GM18861 (cell line): ENCODE data around the gene GLCE.
"Not testable (repeated sequence)": the region's sequence is repeated elsewhere in the genome, so short reads cannot be mapped to it uniquely, and the experiment has no call there.

Experiments used
- ATAC-seq: cut with Tn5 transposase; IDR thresholded peaks from one replicate; pipeline ENCODE4 v1.9.1; 2021; ENCODE audit not compliant: unreplicated experiment

GLCE gene

DNA sequence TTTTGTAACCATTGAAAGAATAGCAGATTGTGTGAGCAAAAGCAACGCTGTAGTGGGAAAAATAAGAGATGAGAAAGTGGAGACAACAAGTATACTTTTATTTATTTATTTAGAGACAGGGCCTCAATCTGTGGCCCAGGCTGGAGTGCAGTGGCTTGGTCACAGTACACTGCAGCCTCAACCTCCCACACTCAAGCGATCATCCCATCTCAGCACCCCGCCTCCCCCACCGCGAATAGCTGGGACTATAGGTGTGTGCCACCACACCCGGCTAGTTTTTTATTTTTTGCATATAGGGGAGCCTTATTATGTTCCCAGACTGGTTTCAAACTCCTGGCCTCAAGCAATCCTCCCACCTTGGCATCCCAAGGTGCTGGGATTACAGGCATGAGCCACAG, 1.6 kb upstream of the GLCE start:
- ATAC-seq: no peak

DNA sequence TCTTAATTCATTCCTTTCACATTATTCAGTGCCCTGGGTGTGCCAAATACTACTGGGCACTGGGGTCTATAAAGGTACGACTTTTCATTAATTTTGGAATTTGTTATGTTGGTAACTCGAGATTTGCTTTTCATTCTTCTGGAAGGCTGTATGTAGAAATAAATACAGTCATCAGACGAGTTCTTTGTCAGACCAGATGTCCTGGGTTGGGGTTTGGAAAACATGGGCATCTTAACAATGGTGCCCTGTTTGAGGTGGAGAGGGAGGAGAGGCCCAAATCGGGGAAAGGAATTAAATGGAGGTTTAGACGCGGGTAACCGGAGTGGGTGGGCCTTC, 662 bp upstream of the GLCE start:
- no peak for ATAC-seq

DNA sequence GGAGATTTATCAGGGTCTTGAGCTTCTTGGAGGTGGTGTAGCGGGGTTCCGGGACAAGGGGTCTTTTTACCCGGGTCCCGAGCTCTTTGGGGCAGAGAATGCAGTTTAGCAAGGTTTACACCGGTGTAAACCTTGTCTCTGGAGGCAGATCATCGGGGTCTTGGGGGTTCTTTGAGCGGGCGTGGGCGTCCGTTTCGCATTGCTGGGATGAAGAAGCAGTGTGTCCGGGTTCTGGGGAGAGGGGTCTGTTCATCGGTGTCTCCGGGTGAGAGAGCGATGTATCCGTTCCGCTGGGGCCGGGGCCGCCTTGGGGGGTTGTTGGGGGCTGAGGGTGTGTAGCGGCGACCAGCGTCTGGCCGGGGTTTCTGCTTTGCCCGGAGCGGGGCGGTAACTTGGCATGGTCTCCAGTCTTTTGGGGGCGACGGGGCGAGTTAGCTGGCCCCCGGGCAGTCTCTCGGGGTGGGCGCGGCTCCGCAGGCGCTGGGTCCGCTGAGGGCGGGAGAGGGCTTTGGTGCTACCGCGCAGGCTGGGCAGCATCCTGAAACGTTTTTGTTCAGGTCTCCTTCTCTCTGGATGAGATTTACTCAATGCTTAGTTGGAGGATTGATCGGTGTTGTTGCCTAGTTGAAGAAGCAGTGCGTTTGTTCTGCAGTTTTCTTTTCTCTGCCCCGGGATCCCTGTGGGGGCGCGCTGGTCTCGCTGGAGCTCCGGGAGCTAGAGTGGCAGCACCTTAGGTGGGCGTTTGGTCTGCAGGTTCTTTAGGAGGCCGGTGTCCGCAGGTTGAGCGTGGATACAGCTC, 843 bp downstream of the GLCE start:
- ATAC-seq: no peak

DNA sequence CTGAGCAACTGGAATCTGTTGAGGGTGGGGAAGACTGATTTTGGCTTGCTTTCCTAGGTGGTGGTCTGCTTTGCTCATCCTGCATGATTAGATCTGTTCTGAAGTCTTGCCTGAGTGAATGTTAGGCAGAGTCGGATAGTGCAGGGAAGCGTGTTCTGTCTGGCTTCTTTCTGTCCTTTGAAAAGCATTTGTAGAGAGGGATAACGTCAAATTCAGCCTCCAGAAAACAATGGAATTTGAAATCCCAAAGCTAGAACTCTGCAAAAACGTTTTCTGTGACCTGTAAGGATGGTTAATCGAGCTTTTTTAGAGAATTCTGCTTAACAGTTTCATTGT, 1.4 kb downstream of the GLCE start:
- ATAC-seq: no peak

DNA sequence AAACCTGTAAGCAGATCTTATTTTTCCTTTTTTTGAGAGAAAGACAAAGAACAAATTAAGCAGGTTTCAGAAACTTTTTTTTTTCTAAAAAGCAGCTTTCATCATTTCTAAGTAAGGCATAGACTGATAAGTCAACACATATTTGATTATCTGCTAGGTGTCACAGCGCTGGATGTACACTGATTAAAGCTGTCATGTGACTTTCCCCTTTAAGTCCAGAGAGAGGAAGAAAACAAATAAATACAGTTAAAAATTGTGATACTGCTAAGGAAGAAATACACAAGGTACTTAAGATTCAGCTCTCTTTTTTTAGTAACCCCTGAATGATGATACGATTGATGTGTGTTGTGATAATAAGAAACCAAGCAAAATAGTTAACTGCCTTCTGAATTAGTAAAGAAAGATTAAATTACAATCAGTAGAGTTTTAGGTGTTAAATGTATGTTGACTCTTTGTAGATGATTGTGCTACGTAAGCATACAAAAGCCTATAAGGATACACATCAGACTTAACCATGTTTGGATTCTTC, 2.8 kb downstream of the GLCE start:
- no peak for ATAC-seq

DNA sequence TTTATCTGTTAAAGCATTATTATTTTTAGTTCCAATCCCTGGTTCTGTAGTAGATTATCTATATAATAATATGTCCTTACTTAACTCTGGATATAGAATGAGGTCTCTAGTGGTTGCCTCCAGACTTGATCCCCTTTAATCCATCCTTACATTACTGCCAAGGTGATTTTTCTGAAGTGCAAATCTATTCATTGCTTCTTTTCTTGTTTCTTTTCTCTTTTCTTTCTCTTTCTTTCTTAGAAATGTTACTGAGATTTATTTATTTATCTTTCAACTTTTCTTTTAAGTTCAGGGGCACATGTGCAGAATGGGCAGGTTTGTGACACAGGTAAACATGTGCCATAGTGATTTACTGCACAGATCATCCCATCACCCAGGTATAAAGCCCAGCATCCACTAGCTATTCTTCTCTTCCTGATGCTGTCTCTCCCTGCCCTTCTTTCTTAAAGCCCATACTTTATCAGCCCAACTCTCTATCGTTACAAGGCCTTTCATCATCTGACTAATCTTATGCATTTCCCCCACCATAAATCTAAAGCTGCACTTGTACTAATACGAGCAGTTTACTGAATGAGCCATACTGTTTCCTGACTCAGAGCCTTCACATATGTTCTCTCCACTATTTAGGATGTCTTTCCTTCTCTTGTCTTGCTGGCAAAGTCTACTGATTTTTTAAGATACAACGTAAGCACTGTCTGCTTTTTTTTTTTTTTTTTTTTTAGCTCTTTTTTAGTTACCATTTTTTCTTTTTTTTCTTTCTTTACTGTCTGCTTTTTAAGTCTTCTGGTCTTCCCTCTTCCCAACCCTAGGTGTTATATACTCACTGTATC, 4.6 kb downstream of the GLCE start:
- no peak for ATAC-seq

DNA sequence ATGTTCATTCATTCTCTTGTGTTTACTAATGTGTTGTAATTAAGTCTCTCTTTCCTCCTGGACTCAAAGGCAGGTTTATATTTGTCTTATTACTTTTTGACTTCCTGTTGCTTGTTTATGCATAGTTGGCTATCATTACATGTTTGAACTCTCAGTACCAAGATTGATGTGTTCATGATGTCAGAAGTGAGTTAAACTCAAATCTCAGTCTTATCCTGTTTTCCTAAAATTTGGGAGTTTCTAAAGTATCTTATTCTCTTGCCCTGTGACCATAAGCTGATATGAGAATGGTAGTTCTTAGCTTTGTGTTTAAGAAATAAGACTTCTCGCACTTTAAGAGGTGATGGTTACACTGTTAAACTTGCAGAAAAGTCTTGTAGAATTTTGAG, 5.2 kb downstream of the GLCE start:
- ATAC-seq: no peak

DNA sequence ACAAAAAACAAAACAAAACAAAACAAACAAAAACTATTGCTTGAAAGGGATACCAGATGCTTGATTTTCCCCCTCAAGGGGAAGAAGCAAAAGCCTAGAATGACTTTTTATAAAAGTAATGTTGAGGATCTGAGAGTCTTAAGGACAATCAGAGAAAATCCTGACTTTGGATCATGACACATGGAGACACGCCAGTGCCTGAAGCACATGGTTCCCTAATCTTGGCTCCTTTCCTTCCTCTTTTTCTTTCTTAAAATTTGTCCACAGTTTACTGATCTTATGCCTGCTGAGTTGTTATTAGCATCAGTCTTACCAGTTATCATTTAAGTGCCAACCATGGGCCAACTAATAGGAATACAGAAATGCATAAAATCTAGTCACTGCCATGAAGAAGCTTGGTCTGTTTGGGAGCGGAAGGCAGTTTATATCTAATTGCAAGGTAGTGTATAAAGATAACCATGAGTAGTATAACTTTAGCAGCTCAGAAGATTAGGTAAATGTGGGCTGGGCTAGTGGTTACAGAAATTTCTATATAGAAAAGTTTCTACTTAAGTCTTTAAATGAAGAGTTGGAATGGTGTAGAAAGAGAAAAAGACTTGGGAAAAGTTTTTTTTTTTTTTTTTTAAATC, 6.9 kb downstream of the GLCE start:
- ATAC-seq: no peak

DNA sequence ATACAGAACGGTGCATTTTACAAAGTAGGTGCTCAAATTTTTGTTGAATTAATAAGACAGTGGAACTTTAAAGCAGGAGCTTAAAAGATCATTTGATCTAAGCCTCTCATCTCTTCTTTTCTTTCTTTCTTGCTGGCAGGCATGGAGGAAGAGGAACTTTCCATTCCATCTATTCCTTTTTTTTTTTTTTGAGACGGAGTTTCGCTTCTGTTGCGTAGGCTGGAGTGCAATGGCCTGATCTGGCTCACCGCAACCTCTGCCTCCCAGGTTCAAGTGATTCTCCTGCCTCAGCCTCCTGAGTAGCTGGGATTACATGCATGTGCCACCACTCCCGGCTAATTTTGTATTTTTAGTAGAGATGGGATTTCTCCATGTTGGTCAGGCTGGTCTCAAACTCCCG, 7.9 kb downstream of the GLCE start:
- not testable (repeated sequence) for ATAC-seq

DNA sequence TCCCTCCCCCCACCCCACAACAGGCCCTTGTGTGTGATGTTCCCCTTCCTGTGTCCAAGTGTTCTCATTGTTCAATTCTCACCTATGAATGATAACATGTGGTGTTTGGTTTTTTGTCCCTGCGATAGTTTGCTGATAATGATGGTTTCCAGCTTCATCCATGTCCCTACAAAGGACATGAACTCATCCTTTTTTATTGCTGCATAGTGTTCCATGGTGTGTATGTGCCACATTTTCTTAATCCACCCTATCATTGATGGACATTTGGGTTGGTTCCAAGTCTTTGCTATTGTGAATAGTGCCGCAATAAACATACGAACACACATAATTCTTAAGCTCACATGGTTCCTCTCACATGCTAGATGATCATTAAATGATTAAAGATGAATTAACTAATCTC, 9.1 kb downstream of the GLCE start:
- not testable (repeated sequence) for ATAC-seq

DNA sequence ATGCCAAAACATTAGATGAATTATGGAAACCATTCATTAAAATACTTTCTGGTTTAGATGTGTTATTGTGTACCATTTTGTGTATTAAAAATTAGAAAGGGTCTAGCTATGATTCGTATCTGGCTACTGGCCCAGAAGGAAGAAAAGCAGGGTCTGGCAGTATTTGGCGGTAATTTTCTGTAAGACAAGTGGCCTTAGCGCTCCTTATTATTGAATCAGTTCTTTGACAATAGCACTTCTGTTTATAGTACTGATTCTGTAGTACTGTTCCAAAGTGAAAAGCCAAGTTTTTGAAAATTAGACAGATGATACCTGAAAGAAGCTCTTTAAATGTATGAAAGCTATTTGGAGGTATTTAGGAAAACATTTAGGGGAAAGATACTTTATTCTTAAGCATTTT, 10.2 kb downstream of the GLCE start:
- ATAC-seq: no peak

DNA sequence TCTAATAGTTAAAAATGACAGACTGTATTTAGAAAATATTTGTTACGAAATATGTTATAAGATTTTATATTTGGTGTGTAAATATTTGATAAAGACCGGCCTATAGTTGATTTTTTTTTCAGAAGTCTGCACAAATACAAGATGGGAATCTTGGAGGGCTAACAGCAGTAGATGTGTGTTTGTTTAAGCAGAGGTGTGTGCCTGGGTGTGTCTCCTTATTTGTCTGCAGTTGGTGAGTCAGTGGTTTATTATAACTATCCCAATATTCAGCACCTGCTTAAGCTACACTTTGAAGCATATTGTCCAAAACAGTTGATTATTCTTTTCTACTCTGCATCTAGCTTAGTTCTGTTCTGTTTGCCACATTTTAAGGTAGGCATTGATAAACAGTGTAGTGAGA, 12.4 kb downstream of the GLCE start:
- no peak for ATAC-seq

DNA sequence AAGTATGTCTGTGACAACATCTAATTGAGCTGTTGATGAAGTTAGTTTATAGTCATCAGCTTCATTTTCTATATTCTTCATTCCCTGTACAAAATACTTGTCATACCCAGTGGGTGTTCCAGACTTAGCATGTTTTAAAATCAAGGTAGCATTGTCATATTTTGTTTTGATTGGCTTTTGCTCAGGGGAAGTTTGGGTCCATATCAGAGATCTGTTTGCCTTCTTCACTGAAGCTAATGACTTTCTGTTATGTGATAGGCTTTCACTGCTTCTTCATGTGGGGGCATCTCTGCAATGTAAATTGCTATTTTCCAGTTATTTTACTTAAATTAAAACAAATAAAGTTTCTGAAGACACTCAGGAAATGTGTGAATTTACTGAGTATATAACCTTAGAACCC, 15.1 kb downstream of the GLCE start:
- ATAC-seq: no peak

DNA sequence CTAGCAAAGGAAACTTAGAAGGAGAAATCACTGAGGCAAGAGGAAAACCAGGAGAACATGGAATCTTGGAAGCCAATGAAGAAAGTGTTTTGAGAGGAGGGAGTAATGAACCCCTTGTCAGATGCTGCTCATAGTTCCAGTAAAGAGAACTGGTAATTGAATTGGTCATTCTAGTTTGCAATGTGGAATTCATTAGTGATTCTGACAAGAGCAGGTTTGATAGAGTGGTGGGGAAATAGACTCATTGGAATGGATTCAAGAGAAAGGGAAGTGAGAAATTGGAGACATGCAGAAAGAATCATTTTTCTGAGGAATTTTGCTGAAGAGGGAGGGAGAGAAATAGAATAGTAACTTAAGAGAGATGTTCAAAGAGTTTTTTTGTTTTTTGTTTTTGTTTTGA, 21.0 kb downstream of the GLCE start:
- no peak for ATAC-seq

DNA sequence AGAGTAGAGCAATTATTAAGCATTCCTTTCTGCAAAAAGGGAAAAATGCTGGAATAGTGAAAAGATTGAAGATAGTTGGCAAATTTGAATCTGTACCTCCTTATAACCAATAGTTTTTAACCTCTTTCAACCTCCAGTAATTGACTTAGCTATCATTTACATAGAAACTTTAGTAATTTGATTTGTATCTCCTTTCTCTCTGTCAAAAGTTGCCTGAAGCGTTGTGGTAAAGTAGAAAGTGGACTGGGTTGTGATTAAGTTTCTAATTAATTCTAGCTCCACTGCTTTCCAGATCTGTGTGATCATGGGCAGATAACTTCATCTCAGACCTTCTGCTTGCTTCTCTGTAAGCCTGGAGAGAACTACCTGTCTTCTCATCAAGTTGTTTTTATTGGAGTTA, 24.8 kb downstream of the GLCE start:
- no peak for ATAC-seq

DNA sequence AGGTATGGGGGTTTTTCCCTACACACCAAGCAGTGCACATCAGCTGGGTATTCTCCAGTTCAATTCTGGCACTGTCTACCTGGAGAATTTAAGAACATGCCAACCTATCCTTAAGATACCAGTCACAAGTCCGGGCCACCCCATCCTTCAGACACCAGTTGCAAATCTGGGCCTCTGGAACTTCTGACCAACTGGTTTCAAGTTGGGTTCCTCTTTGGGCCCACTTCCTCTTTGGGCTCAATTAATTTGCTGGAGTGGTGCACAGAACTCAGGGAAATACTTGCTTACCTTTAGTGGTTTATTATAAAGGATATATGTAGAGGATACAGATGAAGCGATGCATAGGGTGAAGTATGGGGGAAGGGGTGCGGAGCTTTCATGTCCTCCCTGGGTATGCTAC, 25.3 kb downstream of the GLCE start:
- ATAC-seq: no peak

DNA sequence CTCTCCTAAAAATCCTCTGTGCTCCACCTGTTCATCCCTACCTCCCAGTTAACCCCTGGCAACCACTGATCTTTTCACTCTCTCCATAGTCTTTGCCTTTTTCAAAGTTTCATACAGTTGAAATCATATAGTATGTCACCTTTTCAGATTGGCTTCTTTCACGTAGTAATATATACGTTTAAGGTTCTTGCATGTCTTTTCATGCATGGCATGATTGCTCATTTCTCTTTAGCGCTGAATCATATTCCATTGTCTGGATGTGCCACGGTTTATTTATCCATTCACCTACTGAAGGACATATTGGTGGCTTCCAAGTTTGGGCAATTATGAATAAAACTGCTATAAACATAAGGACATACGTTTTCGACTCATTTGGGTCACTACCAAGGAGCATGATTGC, 28.7 kb downstream of the GLCE start:
- no peak for ATAC-seq

DNA sequence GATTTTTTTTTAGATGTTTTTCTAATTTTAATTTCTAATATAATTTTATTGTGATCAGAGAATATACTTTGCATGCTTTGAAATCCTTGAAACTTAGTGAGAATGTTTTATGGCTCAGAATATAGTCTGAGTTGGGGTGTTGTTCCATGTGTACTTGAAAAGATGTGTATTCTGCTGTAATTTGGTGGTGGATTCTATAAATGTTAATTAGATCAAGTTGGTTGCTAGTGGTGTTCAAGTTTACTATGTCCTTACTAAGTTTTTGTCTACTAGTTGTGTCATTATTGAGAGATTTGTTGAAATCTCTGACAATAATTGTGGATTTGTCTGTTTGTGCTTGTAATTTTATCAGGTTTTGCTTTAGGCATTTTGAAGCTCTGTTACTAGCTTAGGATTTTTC, 29.7 kb downstream of the GLCE start:
- ATAC-seq: no peak

DNA sequence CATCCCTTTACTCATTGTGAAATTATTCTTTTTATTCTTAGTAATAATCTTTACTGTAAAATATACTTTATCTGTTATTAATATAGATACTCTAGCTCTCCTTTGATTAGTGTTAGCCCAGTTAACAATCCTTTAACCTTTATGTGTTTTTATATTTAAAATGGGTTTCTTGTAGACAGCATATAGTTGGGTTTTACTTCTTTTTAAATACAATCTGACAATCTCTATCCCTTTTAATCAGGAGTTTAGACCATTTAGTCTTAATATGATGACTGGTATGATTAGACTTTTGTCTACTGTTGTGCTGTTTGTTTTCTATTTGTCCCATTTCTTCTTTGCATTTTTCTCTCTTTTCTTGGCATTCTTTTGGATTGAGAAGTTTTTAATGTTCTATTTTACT, 30.1 kb downstream of the GLCE start:
- ATAC-seq: no peak

DNA sequence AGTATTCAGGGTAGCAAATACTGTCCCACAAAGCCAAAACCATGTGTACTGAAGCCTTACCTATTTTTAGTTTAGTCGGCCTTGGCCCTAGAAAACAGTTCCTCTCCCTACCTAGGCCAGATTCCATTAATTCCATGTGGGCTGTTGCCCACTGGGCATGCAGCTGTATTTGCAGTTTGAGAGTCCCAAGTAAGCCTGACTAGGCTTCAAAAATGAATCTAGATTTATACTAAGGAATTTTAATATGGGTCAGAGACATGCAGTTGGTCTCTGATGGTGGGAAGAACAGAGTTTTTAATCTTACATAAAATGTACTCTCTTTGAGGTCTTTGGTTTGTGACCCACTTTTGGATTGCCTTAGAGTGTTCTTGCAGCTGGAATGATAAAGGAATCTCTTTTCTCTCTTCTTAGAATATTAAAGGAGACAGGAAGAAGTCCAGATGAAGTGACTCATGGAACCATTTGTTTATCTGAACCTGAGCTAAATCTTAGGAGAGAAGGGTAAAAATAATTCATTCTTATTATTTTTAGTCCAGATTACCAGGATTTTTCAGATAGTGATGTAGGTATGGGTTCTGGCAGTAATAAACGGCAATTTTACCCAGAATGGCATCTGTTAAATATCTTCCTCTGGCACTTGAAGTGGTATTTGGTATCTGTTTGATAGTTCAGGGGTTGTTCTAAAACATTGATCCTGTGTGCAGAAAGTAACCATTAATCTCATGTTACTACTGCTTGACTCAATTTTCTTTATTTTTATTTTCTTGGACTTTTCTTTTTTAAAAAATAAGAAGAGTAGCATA, 33.8 kb downstream of the GLCE start:
- ATAC-seq: no peak

DNA sequence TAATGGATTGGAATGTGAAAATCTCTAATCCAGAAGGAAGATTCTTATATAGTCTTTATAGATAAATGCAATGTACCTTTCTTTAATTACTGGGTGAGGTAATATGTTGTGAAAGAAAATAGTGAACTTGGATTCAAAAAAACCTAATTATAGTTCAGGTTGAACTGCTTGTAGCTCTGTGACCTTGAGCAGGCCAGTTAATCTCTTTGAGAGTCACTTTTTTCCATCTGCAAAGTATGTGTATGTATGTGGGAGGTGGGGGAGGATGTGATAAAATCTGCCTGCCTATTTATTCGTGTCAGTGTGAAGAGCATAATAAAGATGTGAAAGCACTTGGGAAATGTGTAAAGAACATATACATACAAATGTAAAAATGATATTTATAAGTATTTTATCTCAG, 34.4 kb downstream of the GLCE start:
- no peak for ATAC-seq
